Kidney epithelial cell (primary cell): ENCODE data around the gene NEK5. TPM values are rescaled to one million over a fixed set of nuclear protein-coding genes. Genes with fewer than 3 reads are reported as not detected.
"Not testable (repeated sequence)": the region's sequence is repeated elsewhere in the genome, so short reads cannot be mapped to it uniquely, and the experiment has no call there.

Experiments used
- DNase-seq: peaks from one replicate; pipeline ENCODE4 v3.0.0-alpha.2; 2010; ENCODE audit warnings: low read depth
- H3K27me3 ChIP-seq: 2 replicates; pipeline ENCODE4 v1.6.0; 2011; ENCODE audit warnings: low read length; ENCODE audit not compliant: control insufficient read depth, insufficient read depth
- H3K36me3 ChIP-seq: 2 replicates; pipeline ENCODE4 v1.5.1; 2011; ENCODE audit warnings: low read length; ENCODE audit not compliant: control insufficient read depth, insufficient read depth
- H3K4me3 ChIP-seq: 2 replicates; pipeline ENCODE4 v1.5.1; 2011; ENCODE audit warnings: low read depth, mild to moderate bottlenecking, control low read depth, low read length
- CTCF ChIP-seq: IDR thresholded peaks from 2 replicates; pipeline ENCODE4 v1.5.1; 2011; ENCODE audit warnings: mild to moderate bottlenecking, moderate library complexity, low read length, control low read depth, inconsistent platforms; ENCODE audit not compliant: insufficient read depth, poor library complexity, severe bottlenecking
- total RNA-seq: library from RNA; depleted of rRNA; stranded (reverse); fragments of >200 nt; gene quantifications from 2 replicates; pipeline ENCODE4 v1.2.3, GENCODE V29; 2015

NEK5 gene
- total RNA-seq, 1 donor from 2014 or later: 0.33 TPM

- no peak for DNase-seq
- Histone ChIP-seq H3K36me3 (no peaks in the 10 kb centered on the region), H3K27me3 (no peaks in the 10 kb centered on the region), H3K4me3 (no peak overlapping the region)
- TF ChIP-seq CTCF: no peak
These were observed 41.0 kb upstream of the NEK5 start for GRCh38 chr13:52169839-52170238.

DNA sequence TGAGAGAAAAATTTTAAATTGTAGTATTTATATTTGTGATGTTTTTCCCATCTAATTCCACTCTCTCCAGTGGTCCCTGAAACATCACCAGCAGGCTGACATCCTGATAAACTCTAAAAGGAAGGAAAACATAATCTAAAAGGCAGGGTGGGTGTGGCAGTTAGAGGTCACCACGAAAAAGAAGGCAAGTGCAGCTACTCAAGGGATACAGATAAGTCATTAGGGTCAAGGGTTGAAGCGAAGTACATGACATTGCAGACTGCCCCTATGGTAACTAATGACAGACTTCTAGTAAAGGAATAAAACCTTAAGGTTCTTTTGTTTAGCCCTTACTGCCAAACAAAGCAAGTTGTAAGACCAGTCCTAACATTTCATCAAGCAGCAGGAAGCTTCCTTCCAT is 36.5 kb upstream of the NEK5 start:
- no peak for TF ChIP-seq CTCF
- H3K27me3 ChIP-seq: no peaks in the 10 kb centered on the region
- H3K36me3 ChIP-seq: no peaks in the 10 kb centered on the region
- DNase-seq: no peak
- no peak overlapping the region for H3K4me3 ChIP-seq

GRCh38 chr13:52164989-52165388 is 36.1 kb upstream of the NEK5 start:
- no peak for DNase-seq
- Histone ChIP-seq H3K4me3 (no peak overlapping the region), H3K27me3 (no peaks in the 10 kb centered on the region), H3K36me3 (no peaks in the 10 kb centered on the region)
- no peak for TF ChIP-seq CTCF

DNA sequence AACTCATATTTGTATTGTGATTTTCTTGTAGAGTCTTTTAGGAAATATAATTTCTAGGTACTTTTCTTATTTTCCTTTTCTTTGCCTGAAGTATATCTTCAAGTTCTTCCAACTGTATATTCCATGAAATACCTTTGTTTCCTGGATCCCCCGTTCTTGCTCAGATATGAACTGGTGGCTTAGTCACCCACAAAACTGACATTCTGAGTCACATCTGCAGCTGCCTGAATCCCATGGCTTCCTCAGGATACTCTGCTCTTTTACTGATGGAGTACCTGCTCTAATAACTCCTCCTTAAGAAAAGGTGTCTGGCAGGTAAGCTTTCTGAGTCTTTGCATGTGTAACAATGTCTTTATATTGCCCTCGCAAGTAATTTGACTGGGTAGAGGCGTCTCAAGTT is 35.0 kb upstream of the NEK5 start:
- H3K36me3 ChIP-seq, H3K4me3 ChIP-seq, H3K27me3 ChIP-seq, DNase-seq: not testable (repeated sequence)

DNA sequence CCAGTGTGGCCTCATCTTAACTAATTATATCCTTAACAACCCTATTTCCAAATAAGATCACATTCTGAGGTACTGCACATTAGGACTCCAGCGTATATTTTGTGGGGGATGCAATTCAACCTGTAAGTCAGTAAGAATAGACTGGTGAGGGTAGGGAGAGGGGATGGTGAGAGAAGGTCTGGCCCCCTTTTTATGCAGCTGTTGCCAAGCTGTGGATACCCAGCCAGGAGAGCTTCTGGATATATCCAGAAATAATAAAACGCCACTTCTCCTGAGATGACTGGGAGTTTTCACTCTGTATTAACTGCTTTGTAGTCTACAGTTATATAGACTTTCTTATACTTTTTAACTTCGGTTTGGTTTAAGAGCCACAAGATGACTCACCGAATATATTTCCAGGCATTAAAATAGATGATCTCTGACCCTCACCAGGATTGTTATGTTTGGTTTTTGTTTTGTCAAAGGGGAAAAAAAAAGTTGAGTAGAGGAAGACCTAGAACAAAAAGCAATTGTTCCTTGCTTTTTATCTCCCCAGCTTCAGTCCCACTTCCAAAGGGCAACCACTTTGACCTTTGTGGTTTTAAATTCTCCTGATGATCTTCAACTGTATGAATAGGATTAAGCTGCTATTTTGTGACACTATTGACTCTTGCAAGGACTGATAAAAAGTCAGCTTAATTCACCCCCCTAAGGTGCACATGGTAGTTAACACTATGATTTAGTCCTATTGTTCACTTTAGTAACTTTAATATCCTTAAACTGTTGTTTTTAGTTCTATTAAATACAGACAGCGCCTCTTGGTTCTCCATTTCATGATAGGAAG is 33.6 kb upstream of the NEK5 start:
- Histone ChIP-seq H3K36me3 (no peaks in the 10 kb centered on the region), H3K27me3 (no peaks in the 10 kb centered on the region), H3K4me3 (no peak overlapping the region)
- TF ChIP-seq CTCF: no peak
- DNase-seq: no peak

DNA sequence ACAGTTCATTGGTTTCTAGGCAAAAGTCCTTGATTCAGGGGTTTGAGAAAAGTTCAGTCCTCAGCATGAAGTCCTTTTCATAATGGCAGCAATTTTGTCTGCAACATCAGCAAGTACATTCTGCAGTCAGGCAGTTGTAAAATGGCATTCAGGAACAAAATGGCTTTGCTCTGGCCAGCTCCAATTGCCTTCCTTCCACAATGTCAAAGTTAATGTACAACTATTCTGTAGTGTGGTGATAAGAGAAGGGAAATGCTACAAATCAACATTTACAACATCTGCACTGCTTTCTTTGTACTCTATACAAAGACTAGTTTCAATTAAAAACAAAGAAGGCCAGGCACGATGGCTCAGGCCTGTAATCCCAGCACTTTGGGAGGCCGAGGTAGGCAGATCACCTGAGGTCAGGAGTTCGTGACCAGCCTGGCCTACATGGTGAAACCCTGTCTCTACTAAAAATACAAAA is 32.3 kb upstream of the NEK5 start:
- DNase-seq: no peak
- no peaks in the 10 kb centered on the region for H3K27me3 ChIP-seq
- H3K4me3 ChIP-seq: no peak overlapping the region
- no peaks in the 10 kb centered on the region for H3K36me3 ChIP-seq
- no peak for TF ChIP-seq CTCF
